SJSA1 (cell line): ENCODE measurements around the gene BANP. TPM values are rescaled to one million over a fixed set of nuclear protein-coding genes. Genes with fewer than 3 reads are reported as not detected.
"Not testable (repeated sequence)": the region's sequence is repeated elsewhere in the genome, so short reads cannot be mapped to it uniquely, and the experiment has no call there.

ENCODE experiments used
- DNase-seq, 2 experiments: peaks; one replicate each; pipeline ENCODE4 v3.0.0-alpha.2; 2015 to 2020; ENCODE audit warnings: low spot score in 2 of 2, low read depth in 1 of 2
- H3K27ac ChIP-seq: fragments of 250-450 bp; sonication (Bioruptor Pico); 2 replicates; pipeline ENCODE4 v1.5.1; 2020; ENCODE audit warnings: mild to moderate bottlenecking, moderate library complexity
- H3K27me3 ChIP-seq: fragments of 250-450 bp; sonication (Bioruptor Pico); replicated peaks from 2 replicates; pipeline ENCODE4 v1.5.1; 2020; ENCODE audit warnings: mild to moderate bottlenecking, moderate library complexity
- H3K36me3 ChIP-seq: fragments of 250-450 bp; sonication (Bioruptor Pico); 2 replicates; pipeline ENCODE4 v1.5.1; 2020; ENCODE audit warnings: mild to moderate bottlenecking
- H3K4me1 ChIP-seq: fragments of 250-450 bp; sonication (Bioruptor Pico); replicated peaks from 2 replicates; pipeline ENCODE4 v1.6.1; 2021; ENCODE audit warnings: mild to moderate bottlenecking
- H3K4me3 ChIP-seq: fragments of 250-450 bp; sonication (Bioruptor Pico); 2 replicates; pipeline ENCODE4 v1.5.1; 2020; ENCODE audit warnings: mild to moderate bottlenecking
- H3K9me3 ChIP-seq: fragments of 250-450 bp; sonication (Bioruptor Pico); replicated peaks from 2 replicates; pipeline ENCODE4 v1.5.1; 2020; ENCODE audit warnings: mild to moderate bottlenecking
- total RNA-seq: library from RNA; depleted of rRNA; stranded (reverse); fragments of >200 nt; shearing (Covaris generic); gene quantifications from 2 replicates; pipeline ENCODE4 v1.2.3, GENCODE V29; 2014

BANP gene
- total RNA-seq, 1 experiment from 2014 or later = 21.7 TPM

- H3K4me3 ChIP-seq, H3K27me3 ChIP-seq, H3K9me3 ChIP-seq, H3K27ac ChIP-seq, DNase-seq, H3K36me3 ChIP-seq: not testable (repeated sequence)
- peaks cover 34% of the 10 kb centered on the region for H3K4me1 ChIP-seq
These were observed 67.1 kb downstream of the BANP start for GRCh38 chr16:88018382-88018781.

- peaks cover 34% of the 10 kb centered on the region for H3K4me1 ChIP-seq
- not testable (repeated sequence) for H3K27ac ChIP-seq, H3K4me3 ChIP-seq, H3K36me3 ChIP-seq, DNase-seq, H3K9me3 ChIP-seq, H3K27me3 ChIP-seq
These were observed 68.0 kb downstream of the BANP start for GRCh38 chr16:88019041-88019820.

GRCh38 chr16:88019821-88020515 lies 68.7 kb downstream of the BANP start:
- H3K9me3 ChIP-seq = no peaks in the 10 kb centered on the region
- DNase-seq = no peak
- no peak overlapping the region for H3K4me3 ChIP-seq
- H3K27ac ChIP-seq = no peak overlapping the region
- H3K4me1 ChIP-seq = peaks cover 31% of the 10 kb centered on the region
- no peaks in the 10 kb centered on the region; the same call in 1 of the 2 replicates for H3K36me3 ChIP-seq
- no peaks in the 10 kb centered on the region for H3K27me3 ChIP-seq

- peaks cover 31% of the 10 kb centered on the region for H3K4me1 ChIP-seq
- H3K9me3 ChIP-seq = no peaks in the 10 kb centered on the region
- H3K27me3 ChIP-seq = no peaks in the 10 kb centered on the region
- no peak overlapping the region for H3K4me3 ChIP-seq
- H3K27ac ChIP-seq = no peak overlapping the region
- no peak for DNase-seq
- no peaks in the 10 kb centered on the region; the same call in 1 of the 2 replicates for H3K36me3 ChIP-seq
These were observed 69.3 kb downstream of the BANP start for GRCh38 chr16:88020516-88020885.

- H3K27ac ChIP-seq, DNase-seq: not testable (repeated sequence)
These were observed 70.1 kb downstream of the BANP start for GRCh38 chr16:88021041-88021970.

GRCh38 chr16:88022076-88023042 lies 71.1 kb downstream of the BANP start:
- H3K9me3 ChIP-seq = no peaks in the 10 kb centered on the region
- peak in 1 of 2 experiments; percentile 30 for DNase-seq
- no peaks in the 10 kb centered on the region; the same call in 1 of the 2 replicates for H3K36me3 ChIP-seq
- H3K27me3 ChIP-seq = no peaks in the 10 kb centered on the region
- H3K4me1 ChIP-seq = peaks cover 34% of the 10 kb centered on the region
- H3K27ac ChIP-seq = no peak overlapping the region
- H3K4me3 ChIP-seq = no peak overlapping the region

More at GRCh38 chr16:88021041-88021970, 70.1 kb downstream of the BANP start:
- H3K9me3 ChIP-seq, H3K27me3 ChIP-seq, H3K4me3 ChIP-seq, H3K36me3 ChIP-seq: not testable (repeated sequence)
- H3K4me1 ChIP-seq = peaks cover 34% of the 10 kb centered on the region

- no peak overlapping the region for H3K27ac ChIP-seq
- no peaks in the 10 kb centered on the region; the same call in 1 of the 2 replicates for H3K36me3 ChIP-seq
- H3K4me3 ChIP-seq = no peak overlapping the region
- no peaks in the 10 kb centered on the region for H3K27me3 ChIP-seq
- H3K4me1 ChIP-seq = peaks cover 35% of the 10 kb centered on the region
- DNase-seq = peak; percentile 67 to 72
- H3K9me3 ChIP-seq = no peaks in the 10 kb centered on the region
These were observed 72.1 kb downstream of the BANP start for GRCh38 chr16:88023366-88023765.

- H3K9me3 ChIP-seq = no peaks in the 10 kb centered on the region
- no peaks in the 10 kb centered on the region; the same call in 1 of the 2 replicates for H3K36me3 ChIP-seq
- no peaks in the 10 kb centered on the region for H3K27me3 ChIP-seq
- peaks cover 38% of the 10 kb centered on the region for H3K4me1 ChIP-seq
- DNase-seq = no peak
- no peak overlapping the region for H3K4me3 ChIP-seq
- H3K27ac ChIP-seq = no peak overlapping the region
These were observed 72.6 kb downstream of the BANP start for GRCh38 chr16:88023786-88024185.

- peaks cover 38% of the 10 kb centered on the region for H3K4me1 ChIP-seq
- DNase-seq = peak; percentile 78 to 84
- H3K27ac ChIP-seq = peak overlapping the region; percentile 64
- H3K4me3 ChIP-seq, H3K27me3 ChIP-seq, H3K36me3 ChIP-seq, H3K9me3 ChIP-seq: not testable (repeated sequence)
These were observed 73.4 kb downstream of the BANP start for GRCh38 chr16:88024491-88025085.

- H3K36me3 ChIP-seq, H3K27me3 ChIP-seq, H3K4me3 ChIP-seq, H3K9me3 ChIP-seq: not testable (repeated sequence)
- peak; percentile 65 to 70 for DNase-seq
- H3K4me1 ChIP-seq = peaks cover 38% of the 10 kb centered on the region
- peak overlapping the region; percentile 64 for H3K27ac ChIP-seq
These were observed 73.9 kb downstream of the BANP start for GRCh38 chr16:88025086-88025492.

GRCh38 chr16:88025828-88026555 lies 74.8 kb downstream of the BANP start:
- not testable (repeated sequence) for H3K36me3 ChIP-seq, H3K4me3 ChIP-seq, H3K9me3 ChIP-seq, DNase-seq, H3K27me3 ChIP-seq
- peaks cover 38% of the 10 kb centered on the region for H3K4me1 ChIP-seq
- peak overlapping the region; percentile 64 for H3K27ac ChIP-seq
